PC-9 (cell line): ENCODE data around the gene FAM174A. TPM values are rescaled to one million over a fixed set of nuclear protein-coding genes. Genes with fewer than 3 reads are reported as not detected.

Experiments used
- BruUV-seq: library from RNA; stranded (reverse); fragments of 400-500 nt; replicated peaks from 2 replicates; lab custom pipeline; 2021; lab: Mats Ljungman, UMichigan
- CTCF ChIA-PET: fragments of 300-600 bp; sonication (Branson Sonifier 250); formaldehyde crosslinking; loops from one replicate; lab custom pipeline; 2022; ENCODE audit warnings: antibody characterized with exemption; lab: Charles Lee
- POLR2A ChIA-PET: fragments of 300-600 bp; sonication (Branson Sonifier 250); formaldehyde crosslinking; loops from one replicate; lab custom pipeline; 2022; ENCODE audit warnings: antibody characterized with exemption; ENCODE audit not compliant: unreplicated experiment; lab: Charles Lee
- DNase-seq, 2 experiments: peaks; one replicate each; pipeline versions ENCODE4 v3.0.0 to v3.0.0-alpha.2; 2015 to 2022; ENCODE audit warnings: mixed read lengths in 1 of 2
- H2AFZ ChIP-seq: fragments of 200-600 bp; sonication (generic); 2 replicates; pipeline ENCODE4 v1.8.1; 2017; ENCODE audit warnings: antibody characterized with exemption
- H3F3A ChIP-seq: fragments of 200-600 bp; sonication (generic); 2 replicates; pipeline ENCODE4 v1.8.1; 2017; ENCODE audit warnings: antibody characterized with exemption, mild to moderate bottlenecking, low read depth; ENCODE audit not compliant: insufficient read depth
- H3K27ac ChIP-seq: fragments of 200-600 bp; sonication (generic); 2 replicates; pipeline ENCODE4 v1.6.1; 2016; ENCODE audit warnings: mixed run types
- H3K27me3 ChIP-seq: fragments of 200-600 bp; sonication (generic); 2 replicates; pipeline ENCODE4 v1.6.1; 2016; ENCODE audit warnings: low read depth, mixed run types; ENCODE audit not compliant: insufficient read depth
- H3K36me3 ChIP-seq: fragments of 200-600 bp; sonication (generic); 2 replicates; pipeline ENCODE4 v1.6.1; 2016; ENCODE audit warnings: low read depth, mixed run types
- H3K4me1 ChIP-seq: fragments of 200-600 bp; sonication (generic); replicated peaks from 2 replicates; pipeline ENCODE4 v1.6.1; 2016; ENCODE audit warnings: mixed run types; ENCODE audit not compliant: insufficient read depth
- H3K4me2 ChIP-seq: fragments of 200-600 bp; sonication (generic); 2 replicates; pipeline ENCODE4 v1.6.1; 2017; ENCODE audit warnings: mixed run types
- H3K4me3 ChIP-seq: fragments of 200-600 bp; sonication (generic); 2 replicates; pipeline ENCODE4 v1.6.1; 2016; ENCODE audit warnings: mixed run types
- H3K79me2 ChIP-seq: fragments of 200-600 bp; sonication (generic); 2 replicates; pipeline ENCODE4 v1.6.1; 2017; ENCODE audit warnings: low read depth, mixed run types
- H3K9me2 ChIP-seq: fragments of 200-600 bp; sonication (generic); 2 replicates; pipeline ENCODE4 v1.8.1; 2017; ENCODE audit warnings: mild to moderate bottlenecking; ENCODE audit not compliant: insufficient read depth
- H3K9me3 ChIP-seq: fragments of 200-600 bp; sonication (generic); 2 replicates; pipeline ENCODE4 v1.8.1; 2016; ENCODE audit warnings: low read depth; ENCODE audit not compliant: insufficient read depth
- H4K20me1 ChIP-seq: fragments of 200-600 bp; sonication (generic); 2 replicates; pipeline ENCODE4 v1.8.1; 2017; ENCODE audit not compliant: insufficient read depth
- EZH2 ChIP-seq: fragments of 200-600 bp; sonication (generic); IDR thresholded peaks from 2 replicates; pipeline ENCODE4 v1.8.0; 2017; ENCODE audit warnings: antibody characterized with exemption, low read depth
- intact Hi-C: fragments of 100-400 bp; cut with micrococcal nuclease; formaldehyde crosslinking; loops from one replicate; pipeline ENCODE4 v1.10.0; 2022; ENCODE audit not compliant: unreplicated experiment
- total RNA-seq: library from RNA; stranded (reverse); gene quantifications from 2 replicates; pipeline ENCODE4 v1.2.3, GENCODE V29; 2021
- TF ChIP-seq, protein P1 (sequence below): fragments of 200-600 bp; sonication (generic); conservative IDR thresholded peaks from 2 replicates; pipeline ENCODE4 v1.6.1; 2017; ENCODE audit warnings: mixed run types, antibody characterized with exemption, mild to moderate bottlenecking, moderate library complexity

FAM174A gene
- total RNA-seq, 1 experiment from 2014 or later: 9.2 TPM

DNA sequence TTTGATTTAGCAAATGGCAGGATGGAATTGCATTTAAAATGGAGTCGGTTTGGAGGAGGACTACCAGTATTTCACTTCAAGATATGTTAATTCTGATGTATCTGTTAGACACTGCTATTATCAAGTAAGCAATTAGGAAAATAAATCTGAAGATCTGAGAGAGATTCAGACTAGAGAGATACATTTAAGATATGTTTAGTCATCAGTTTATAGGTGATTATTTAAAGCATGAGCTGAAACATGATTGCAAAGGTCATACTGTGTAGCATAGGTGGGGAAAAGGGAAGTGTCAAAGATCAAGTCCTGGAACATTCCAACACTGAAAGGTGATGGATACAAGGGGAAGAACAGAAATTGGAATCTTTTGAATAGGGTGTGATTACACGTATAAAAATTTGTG lies 79.1 kb downstream of the FAM174A start:
- TF ChIP-seq, protein P1, sequence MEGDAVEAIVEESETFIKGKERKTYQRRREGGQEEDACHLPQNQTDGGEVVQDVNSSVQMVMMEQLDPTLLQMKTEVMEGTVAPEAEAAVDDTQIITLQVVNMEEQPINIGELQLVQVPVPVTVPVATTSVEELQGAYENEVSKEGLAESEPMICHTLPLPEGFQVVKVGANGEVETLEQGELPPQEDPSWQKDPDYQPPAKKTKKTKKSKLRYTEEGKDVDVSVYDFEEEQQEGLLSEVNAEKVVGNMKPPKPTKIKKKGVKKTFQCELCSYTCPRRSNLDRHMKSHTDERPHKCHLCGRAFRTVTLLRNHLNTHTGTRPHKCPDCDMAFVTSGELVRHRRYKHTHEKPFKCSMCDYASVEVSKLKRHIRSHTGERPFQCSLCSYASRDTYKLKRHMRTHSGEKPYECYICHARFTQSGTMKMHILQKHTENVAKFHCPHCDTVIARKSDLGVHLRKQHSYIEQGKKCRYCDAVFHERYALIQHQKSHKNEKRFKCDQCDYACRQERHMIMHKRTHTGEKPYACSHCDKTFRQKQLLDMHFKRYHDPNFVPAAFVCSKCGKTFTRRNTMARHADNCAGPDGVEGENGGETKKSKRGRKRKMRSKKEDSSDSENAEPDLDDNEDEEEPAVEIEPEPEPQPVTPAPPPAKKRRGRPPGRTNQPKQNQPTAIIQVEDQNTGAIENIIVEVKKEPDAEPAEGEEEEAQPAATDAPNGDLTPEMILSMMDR: no peak
- TF ChIP-seq EZH2: no peak
- BruUV-seq: no TSS peak
- Histone ChIP-seq H3F3A (no peaks in the 10 kb centered on the region), H3K9me3 (no peaks in the 10 kb centered on the region), H3K9me2 (no peaks in the 10 kb centered on the region; the same call in 1 of the 2 replicates), H3K4me3 (no peak overlapping the region), H3K27ac (no peak overlapping the region), H4K20me1 (no peaks in the 10 kb centered on the region), H3K4me1 (no peaks in the 10 kb centered on the region), H3K4me2 (no peak overlapping the region), H3K36me3 (no peaks in the 10 kb centered on the region), H2AFZ (no peak overlapping the region), H3K27me3 (no peaks in the 10 kb centered on the region), H3K79me2 (no peaks in the 10 kb centered on the region)
- no peak for DNase-seq
- POLR2A ChIA-PET: no interaction called here
- CTCF ChIA-PET: no interaction called here
- intact Hi-C loops: no loop called here

DNA sequence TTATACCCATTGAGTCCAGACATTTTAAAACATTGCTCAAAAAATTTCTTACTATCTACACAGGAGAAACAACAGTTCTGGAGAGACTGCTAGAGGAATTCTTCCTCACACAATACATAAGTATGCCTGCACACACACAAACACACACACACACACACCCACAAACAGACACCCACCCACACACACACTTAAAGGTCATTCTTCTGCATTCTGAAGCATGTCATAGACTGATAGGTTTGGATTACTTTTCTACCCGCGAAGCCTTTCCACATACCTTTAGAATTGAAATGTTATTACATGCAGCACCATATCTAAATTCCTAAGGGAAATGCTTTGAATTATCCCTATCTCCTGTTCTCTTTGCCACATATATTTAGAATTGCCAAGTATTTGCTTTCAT lies 80.2 kb downstream of the FAM174A start:
- BruUV-seq: no TSS peak
- intact Hi-C loops: no loop called here
- no peaks in the 10 kb centered on the region for H3K27me3 ChIP-seq
- no peak overlapping the region for H3K4me2 ChIP-seq
- no peaks in the 10 kb centered on the region for H3K9me3 ChIP-seq
- H3K9me2 ChIP-seq: no peaks in the 10 kb centered on the region; the same call in 1 of the 2 replicates
- no peaks in the 10 kb centered on the region for H3K4me1 ChIP-seq
- TF ChIP-seq, protein P1: no peak
- no peak for TF ChIP-seq EZH2
- H4K20me1 ChIP-seq: no peaks in the 10 kb centered on the region
- no peaks in the 10 kb centered on the region for H3K36me3 ChIP-seq
- POLR2A ChIA-PET: no interaction called here
- CTCF ChIA-PET: no interaction called here
- no peak overlapping the region for H3K4me3 ChIP-seq
- H3F3A ChIP-seq: no peaks in the 10 kb centered on the region
- H3K27ac ChIP-seq: no peak overlapping the region
- H3K79me2 ChIP-seq: no peaks in the 10 kb centered on the region
- no peak overlapping the region for H2AFZ ChIP-seq
- DNase-seq: no peak

DNA sequence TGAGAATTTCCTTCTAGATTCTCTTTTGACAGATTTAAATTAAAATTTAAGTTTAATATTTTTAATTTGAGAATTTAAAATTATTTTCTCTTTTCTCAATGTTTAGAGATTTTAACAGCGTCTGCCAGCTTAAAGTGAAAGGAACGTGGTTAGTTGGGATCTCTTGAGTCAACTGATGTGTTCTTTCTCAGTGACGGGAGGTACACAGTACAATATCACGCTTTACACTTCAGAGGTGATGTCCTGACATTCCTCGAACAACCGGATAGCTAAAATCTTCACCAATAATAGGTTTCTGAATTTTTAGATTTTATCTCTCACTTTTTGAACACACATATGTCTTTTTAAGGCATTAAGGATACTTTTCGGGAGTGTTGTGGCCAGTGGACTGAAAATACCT lies 81.1 kb downstream of the FAM174A start:
- H3K27ac ChIP-seq: no peak overlapping the region
- H3K4me3 ChIP-seq: no peak overlapping the region
- H3K79me2 ChIP-seq: no peaks in the 10 kb centered on the region
- H3K9me3 ChIP-seq: no peaks in the 10 kb centered on the region
- H2AFZ ChIP-seq: no peak overlapping the region
- no peaks in the 10 kb centered on the region for H3K36me3 ChIP-seq
- no peak overlapping the region for H3K4me2 ChIP-seq
- no peaks in the 10 kb centered on the region for H4K20me1 ChIP-seq
- BruUV-seq: no TSS peak
- ChIA-PET POLR2A (no interaction called here), CTCF (no interaction called here)
- H3K9me2 ChIP-seq: no peaks in the 10 kb centered on the region; the same call in 1 of the 2 replicates
- no peak for TF ChIP-seq EZH2
- TF ChIP-seq, protein P1: no peak
- H3K4me1 ChIP-seq: no peaks in the 10 kb centered on the region
- DNase-seq: no peak
- intact Hi-C loops: no loop called here
- H3K27me3 ChIP-seq: no peaks in the 10 kb centered on the region
- no peaks in the 10 kb centered on the region for H3F3A ChIP-seq
